GM21619 (cell line): ENCODE data around the gene DUSP16.

Experiments
- ATAC-seq: cut with Tn5 transposase; IDR thresholded peaks from one replicate; pipeline ENCODE4 v1.9.1; 2021; ENCODE audit not compliant: unreplicated experiment

The DUSP16 gene

DNA sequence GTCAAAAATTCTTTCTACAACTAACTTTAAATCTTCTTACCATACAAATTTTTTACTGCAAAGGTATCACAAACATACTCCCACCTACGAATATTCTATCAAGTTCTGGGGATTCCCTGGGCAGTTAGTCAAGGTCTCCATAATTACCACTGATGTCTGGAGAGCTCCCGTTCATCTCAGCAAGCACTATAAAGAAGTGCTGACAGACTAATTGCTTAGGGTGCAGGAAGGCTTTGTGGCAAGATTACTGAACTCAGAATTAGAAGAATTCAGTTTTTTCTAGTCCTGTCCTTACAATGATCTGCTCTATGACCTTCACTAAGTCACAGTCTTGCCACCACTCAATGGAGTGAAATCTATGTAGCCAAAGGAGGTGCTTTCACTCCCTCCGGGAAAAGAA lies 61.5 kb downstream of the DUSP16 start:
- no peak for ATAC-seq

DNA sequence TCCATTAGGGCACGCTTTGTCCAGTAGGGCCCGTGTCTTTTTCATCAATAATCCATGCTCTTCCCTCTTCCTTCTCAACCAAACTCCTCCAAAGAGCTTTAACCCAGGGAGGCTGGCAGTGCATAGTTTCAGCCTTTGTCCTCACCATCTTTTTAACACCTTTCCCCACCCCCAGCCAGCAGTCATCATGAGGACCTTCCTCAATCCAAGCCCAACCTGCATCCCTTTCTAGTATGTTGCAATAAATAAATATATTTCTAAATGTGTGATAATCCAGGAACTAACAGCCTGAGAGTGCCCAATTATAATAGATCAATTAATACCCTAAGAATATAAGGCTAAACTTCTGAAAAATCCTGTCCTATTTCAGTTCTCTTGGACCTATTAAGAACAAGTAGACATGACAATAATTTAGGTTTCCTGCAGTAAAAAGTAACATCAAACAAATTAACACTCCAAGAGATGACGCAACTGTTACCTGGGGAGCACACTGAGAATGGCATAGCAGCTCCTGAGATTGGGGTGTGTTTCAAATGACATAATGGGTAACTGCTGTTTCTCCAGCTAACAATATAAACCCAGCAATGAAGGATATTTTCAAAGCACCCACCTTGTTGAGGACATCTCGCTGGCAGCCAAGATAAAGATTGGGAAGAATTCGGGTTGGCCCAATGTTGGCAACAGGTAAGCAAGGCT lies 62.6 kb downstream of the DUSP16 start:
- ATAC-seq, result no peak

- no peak for ATAC-seq
Measured at GRCh38 chr12:12498210-12498609, 64.5 kb downstream of the DUSP16 start.

DNA sequence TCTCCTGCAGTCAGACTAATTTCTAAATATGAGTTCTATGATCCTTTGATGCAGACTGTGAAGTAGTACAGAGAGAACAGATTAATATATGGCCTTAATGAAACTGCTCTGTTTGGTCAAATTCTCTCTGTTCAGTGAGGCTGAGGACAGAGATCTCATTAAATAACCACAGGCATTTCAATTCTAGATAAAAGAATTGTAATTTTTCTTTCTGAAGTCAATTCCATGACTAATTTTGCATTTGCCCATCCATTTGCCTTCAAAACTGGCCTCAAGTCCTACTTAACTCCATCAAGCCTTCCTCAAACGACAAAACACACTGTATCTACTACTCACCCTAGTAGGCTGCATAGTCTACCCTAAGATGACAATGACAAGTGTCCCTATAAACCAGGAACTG lies 67.1 kb downstream of the DUSP16 start:
- no peak for ATAC-seq

- no peak for ATAC-seq
Measured at GRCh38 chr12:12492547-12492946, 70.1 kb downstream of the DUSP16 start.

GRCh38 chr12:12491606-12492005 lies 71.1 kb downstream of the DUSP16 start:
- ATAC-seq, result no peak

DNA sequence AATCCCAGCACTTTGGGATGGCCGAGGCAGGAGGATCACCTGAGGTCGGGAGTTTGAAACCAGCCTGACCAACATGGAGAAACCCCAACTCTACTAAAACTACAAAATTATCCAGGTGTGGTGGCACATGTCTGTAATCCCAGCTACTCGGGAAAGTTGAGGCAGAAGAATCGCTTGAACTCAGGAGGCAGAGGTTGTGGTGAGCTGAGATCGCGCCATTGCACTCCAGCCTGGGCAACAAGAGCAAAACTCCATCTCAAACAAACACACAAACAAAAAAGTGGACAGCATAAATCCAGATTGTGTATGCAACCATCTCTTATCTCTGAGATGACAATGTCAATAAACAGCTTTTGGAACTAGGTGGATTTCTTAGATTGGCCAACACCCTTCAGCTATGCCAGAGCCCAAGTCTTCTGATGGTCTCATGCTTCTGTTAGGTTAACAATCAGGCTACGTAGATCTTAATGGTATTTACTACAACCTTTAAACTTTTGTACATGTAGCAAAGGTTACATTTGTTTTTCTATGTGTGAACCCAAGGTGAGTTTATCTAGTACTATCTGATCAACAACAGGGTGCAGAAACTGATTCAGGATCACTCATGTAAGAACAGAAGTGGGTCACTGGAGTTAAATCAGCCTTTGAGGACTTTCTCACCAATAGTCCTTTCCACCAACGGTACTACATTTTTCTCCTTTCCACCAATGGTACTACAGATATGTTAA lies 73.7 kb downstream of the DUSP16 start:
- no peak for ATAC-seq

DNA sequence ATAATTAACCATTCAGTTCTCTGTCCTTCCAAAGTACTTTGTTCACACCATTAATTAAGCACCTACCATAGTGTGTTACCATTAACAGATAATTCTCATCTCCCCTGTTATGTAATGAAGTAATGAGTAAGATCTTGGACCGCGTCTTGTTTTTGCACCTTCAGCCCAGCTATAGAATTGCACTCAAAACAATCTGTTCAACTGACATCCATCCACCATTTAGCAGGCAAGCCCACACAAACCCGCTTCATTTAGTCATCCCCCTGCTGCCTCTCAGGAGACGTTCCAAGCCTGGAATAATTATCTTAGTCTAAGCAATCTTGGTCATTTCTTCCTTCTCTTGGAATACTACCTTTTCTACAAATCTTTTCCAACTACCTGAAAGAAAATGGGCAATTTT lies 74.4 kb downstream of the DUSP16 start:
- ATAC-seq, result no peak

DNA sequence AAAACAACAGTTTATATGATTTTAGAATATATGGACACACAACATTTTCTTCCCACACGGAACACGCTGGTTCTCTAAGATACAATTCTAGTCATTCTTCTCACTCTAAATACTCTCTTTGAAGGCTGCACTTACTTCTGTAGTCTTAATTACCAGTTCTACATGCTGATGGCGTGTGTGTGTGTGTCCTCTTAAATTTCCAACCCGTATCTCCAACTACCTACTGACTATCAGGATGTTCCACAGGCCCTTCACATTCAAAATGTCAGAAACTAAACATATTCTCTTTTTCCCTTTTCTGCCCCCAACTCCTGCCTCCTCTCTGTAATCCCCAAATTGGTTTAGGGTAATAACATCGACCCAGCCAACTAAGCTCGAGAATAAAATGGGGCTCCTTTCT lies 75.2 kb downstream of the DUSP16 start:
- ATAC-seq, result no peak

- ATAC-seq, result peak; percentile 85
Measured at GRCh38 chr12:12486661-12487240, 75.9 kb downstream of the DUSP16 start.

- no peak for ATAC-seq
Measured at GRCh38 chr12:12483438-12483837, 79.2 kb downstream of the DUSP16 start.

GRCh38 chr12:12482959-12483358 lies 79.7 kb downstream of the DUSP16 start:
- no peak for ATAC-seq

GRCh38 chr12:12482150-12482761 lies 80.4 kb downstream of the DUSP16 start:
- ATAC-seq, result no peak

GRCh38 chr12:12481631-12482030 lies 81.0 kb downstream of the DUSP16 start:
- ATAC-seq, result no peak

GRCh38 chr12:12480074-12480473 lies 82.6 kb downstream of the DUSP16 start:
- no peak for ATAC-seq

- ATAC-seq, result no peak
Measured at GRCh38 chr12:12477532-12477890, 85.2 kb downstream of the DUSP16 start.

DNA sequence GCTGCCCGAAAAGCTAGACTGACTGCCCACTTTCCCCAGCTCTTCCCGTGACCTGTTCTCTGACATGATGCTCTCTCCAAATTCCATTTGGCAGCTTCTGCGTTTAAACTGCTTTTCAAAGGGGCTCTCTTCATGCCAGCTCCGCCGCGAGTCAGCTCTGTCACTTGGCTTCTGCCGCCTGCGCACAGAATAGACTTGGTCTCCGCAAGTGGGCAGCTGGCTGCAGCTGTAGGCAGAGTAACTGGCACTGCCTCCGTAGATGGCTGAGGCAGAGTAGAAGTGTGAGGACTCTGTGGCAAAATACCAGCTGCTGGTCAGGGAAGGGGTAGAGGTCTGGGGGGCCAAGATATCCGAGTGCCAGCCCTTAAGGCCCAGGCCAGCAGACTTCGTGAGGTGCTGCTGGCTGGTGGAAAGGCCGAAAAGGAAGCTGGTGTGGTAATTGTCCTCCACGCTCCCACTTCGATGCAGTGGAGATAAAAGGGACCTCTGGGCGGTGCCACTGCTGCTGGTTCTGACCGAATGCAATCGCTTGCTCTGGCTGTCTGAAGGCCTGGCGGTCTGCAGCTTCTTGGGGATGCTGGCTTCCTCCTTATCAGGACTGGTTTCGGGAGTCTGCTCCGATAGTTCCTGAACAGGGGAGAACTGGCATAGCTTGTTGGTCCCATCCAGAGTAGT lies 85.7 kb downstream of the DUSP16 start:
- ATAC-seq, result no peak

DNA sequence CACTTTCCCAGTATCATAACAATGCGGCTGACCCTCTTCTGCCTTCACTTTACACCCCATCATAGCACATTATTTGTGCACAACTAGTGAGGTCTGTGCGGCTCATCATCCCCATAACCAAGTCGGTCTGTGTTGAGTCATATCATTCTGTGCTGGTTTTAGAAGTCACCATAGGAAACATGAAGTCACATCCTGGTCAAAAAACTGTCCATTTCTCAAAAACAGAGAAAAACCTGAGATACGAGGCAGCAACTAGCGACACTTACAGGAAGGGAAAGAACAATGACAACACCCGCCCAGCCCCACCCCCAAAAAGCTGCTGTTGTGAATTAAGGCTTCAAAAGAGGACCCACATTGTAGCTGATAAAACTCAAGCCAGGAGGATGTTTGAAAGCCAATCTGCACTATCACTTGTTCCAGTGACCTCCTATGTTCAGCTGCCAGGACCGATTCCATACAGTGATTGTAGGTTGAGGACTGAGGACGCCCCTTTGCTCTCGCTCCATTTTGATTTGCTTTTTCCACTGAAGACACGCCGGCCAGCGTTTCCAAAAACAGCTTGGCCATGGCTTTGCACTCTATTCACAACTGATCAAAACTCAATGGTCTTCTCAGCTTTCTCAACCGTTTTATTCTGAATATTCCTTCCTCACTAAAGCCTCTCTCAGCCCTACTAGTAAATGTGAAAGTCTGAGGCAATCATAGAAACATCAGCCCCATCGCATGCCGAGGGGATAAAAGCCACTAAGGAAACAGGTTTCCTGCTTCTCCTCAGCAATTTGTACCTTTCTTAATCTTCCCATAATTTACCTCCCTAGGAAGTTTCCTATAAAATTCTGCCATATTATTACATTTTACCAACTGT lies 87.5 kb downstream of the DUSP16 start:
- ATAC-seq, result peak; percentile 96

GRCh38 chr12:12474471-12474928 lies 88.2 kb downstream of the DUSP16 start:
- ATAC-seq, result peak; percentile 28

- ATAC-seq, result no peak
Measured at GRCh38 chr12:12473223-12473622, 89.4 kb downstream of the DUSP16 start.
